DOHH2 (cell line): ENCODE data around the gene CHMP1B.
"Not testable (repeated sequence)": the region's sequence is repeated elsewhere in the genome, so short reads cannot be mapped to it uniquely, and the experiment has no call there.

Experiments
- H3F3A ChIP-seq: fragments of 200-600 bp; sonication (generic), shearing (Covaris generic); 2 replicates; pipeline ENCODE4 v1.6.0; 2016; ENCODE audit warnings: antibody characterized with exemption, mild to moderate bottlenecking; ENCODE audit not compliant: control insufficient read depth, insufficient read depth
- H3K27ac ChIP-seq: fragments of 200-600 bp; sonication (generic); 2 replicates; pipeline ENCODE4 v1.5.1; 2014; ENCODE audit warnings: low read depth, mild to moderate bottlenecking, low read length, moderate library complexity
- H3K27me3 ChIP-seq: fragments of 200-600 bp; sonication (generic); 2 replicates; pipeline ENCODE4 v1.6.1; 2014; ENCODE audit warnings: mild to moderate bottlenecking, low read length, mixed read lengths; ENCODE audit not compliant: control insufficient read depth
- H3K36me3 ChIP-seq: fragments of 200-600 bp; sonication (generic); 2 replicates; pipeline ENCODE4 v1.6.1; 2014; ENCODE audit warnings: mild to moderate bottlenecking, low read length, moderate library complexity, mixed read lengths; ENCODE audit not compliant: control insufficient read depth
- H3K4me1 ChIP-seq: fragments of 200-600 bp; sonication (generic); 2 replicates; pipeline ENCODE4 v1.6.1; 2014; ENCODE audit warnings: mild to moderate bottlenecking, low read length, mixed read lengths; ENCODE audit not compliant: control insufficient read depth
- H3K4me2 ChIP-seq: fragments of 200-600 bp; sonication (generic); 2 replicates; pipeline ENCODE4 v1.6.0; 2014; ENCODE audit warnings: mild to moderate bottlenecking, low read length, moderate library complexity
- H3K4me3 ChIP-seq: fragments of 200-600 bp; sonication (generic); 2 replicates; pipeline ENCODE4 v1.5.1; 2014; ENCODE audit warnings: mild to moderate bottlenecking, low read length, mixed read lengths
- H3K79me2 ChIP-seq: fragments of 200-600 bp; sonication (generic); 2 replicates; pipeline ENCODE4 v1.6.1; 2014; ENCODE audit warnings: mild to moderate bottlenecking, low read length, mixed read lengths; ENCODE audit not compliant: control insufficient read depth
- H3K9me2 ChIP-seq: fragments of 200-600 bp; sonication (generic); replicated peaks from 2 replicates; pipeline ENCODE4 v1.6.1; 2014; ENCODE audit warnings: mild to moderate bottlenecking, low read length, mixed read lengths; ENCODE audit not compliant: control insufficient read depth
- H3K9me3 ChIP-seq: fragments of 200-600 bp; sonication (generic); 2 replicates; pipeline ENCODE4 v1.6.1; 2014; ENCODE audit warnings: antibody characterized with exemption, low read length, mixed read lengths; ENCODE audit not compliant: control insufficient read depth, insufficient read depth
- H4K20me1 ChIP-seq: fragments of 200-600 bp; sonication (generic); 2 replicates; pipeline ENCODE4 v1.6.0; 2014; ENCODE audit warnings: low read depth, mild to moderate bottlenecking, antibody characterized with exemption, low read length, moderate library complexity; ENCODE audit not compliant: control insufficient read depth, insufficient read depth
- EZH2phosphoT487 ChIP-seq: fragments of 200-600 bp; sonication (generic); IDR thresholded peaks from 2 replicates; pipeline ENCODE4 v1.6.1; 2017; ENCODE audit warnings: borderline replicate concordance, mild to moderate bottlenecking, antibody characterized with exemption, low read length, moderate library complexity, mixed read lengths
- TF ChIP-seq, protein P1 (sequence below): fragments of 200-600 bp; sonication (generic); IDR thresholded peaks from one replicate; pipeline ENCODE4 v1.5.1; 2014; ENCODE audit warnings: antibody characterized with exemption, mild to moderate bottlenecking, low read depth, low read length; ENCODE audit not compliant: poor library complexity, severe bottlenecking

The CHMP1B gene

DNA sequence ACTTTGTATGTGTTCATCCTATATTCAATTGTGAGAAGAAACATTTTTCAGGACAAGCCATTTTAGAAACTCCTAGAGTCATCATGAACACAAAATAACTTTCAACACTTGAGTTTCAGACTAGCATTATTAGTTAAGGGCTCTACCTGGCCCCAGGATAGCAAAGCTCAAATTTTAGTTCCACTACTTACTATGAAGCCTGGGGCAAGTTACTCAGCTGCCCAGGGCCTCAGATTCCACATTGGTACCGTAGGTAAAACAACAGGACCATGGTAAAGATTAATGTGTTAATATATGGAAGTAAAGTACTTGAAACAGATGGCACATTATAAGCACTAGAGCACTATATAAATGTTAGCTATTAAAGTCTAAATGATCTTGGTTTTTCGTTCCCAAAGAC, 37.5 kb downstream of the CHMP1B start:
- no peak overlapping the region for H3K4me3 ChIP-seq
- no peaks in the 10 kb centered on the region for H3K9me3 ChIP-seq
- H3K4me2 ChIP-seq: no peak overlapping the region
- no peaks in the 10 kb centered on the region for H3K27me3 ChIP-seq
- H3F3A ChIP-seq: no peaks in the 10 kb centered on the region
- no peaks in the 10 kb centered on the region for H3K79me2 ChIP-seq
- H3K9me2 ChIP-seq: no peaks in the 10 kb centered on the region
- peaks cover 15% of the 10 kb centered on the region for H3K4me1 ChIP-seq
- H4K20me1 ChIP-seq: no peaks in the 10 kb centered on the region
- peaks cover 66% of the 10 kb centered on the region for H3K36me3 ChIP-seq
- H3K27ac ChIP-seq: no peak overlapping the region
- TF ChIP-seq EZH2phosphoT487: no peak
- TF ChIP-seq, protein P1, sequence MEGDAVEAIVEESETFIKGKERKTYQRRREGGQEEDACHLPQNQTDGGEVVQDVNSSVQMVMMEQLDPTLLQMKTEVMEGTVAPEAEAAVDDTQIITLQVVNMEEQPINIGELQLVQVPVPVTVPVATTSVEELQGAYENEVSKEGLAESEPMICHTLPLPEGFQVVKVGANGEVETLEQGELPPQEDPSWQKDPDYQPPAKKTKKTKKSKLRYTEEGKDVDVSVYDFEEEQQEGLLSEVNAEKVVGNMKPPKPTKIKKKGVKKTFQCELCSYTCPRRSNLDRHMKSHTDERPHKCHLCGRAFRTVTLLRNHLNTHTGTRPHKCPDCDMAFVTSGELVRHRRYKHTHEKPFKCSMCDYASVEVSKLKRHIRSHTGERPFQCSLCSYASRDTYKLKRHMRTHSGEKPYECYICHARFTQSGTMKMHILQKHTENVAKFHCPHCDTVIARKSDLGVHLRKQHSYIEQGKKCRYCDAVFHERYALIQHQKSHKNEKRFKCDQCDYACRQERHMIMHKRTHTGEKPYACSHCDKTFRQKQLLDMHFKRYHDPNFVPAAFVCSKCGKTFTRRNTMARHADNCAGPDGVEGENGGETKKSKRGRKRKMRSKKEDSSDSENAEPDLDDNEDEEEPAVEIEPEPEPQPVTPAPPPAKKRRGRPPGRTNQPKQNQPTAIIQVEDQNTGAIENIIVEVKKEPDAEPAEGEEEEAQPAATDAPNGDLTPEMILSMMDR: no peak

DNA sequence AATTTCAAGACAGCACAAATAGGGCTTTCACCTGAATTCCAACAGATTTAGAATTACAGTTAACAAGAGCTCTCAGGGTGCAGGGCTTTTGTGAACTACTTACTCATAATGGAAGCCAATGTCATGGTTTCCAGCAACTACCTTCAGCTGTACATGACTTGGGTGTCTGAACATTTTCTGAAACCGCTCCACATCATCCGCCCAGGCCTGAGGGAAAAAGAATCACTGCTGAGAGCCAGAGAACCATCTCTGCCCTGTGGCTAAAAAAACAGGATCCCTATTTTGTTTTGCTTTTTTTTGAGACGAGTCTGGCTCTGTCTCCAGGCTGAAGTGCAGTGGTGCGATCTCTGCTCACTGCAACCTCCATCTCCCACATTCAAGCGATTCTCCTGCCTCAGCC, 38.1 kb downstream of the CHMP1B start:
- H3K27ac ChIP-seq: no peak overlapping the region
- no peaks in the 10 kb centered on the region for H3K27me3 ChIP-seq
- no peaks in the 10 kb centered on the region for H3K9me2 ChIP-seq
- H3K4me2 ChIP-seq: no peak overlapping the region
- peaks cover 14% of the 10 kb centered on the region for H3K4me1 ChIP-seq
- peaks cover 61% of the 10 kb centered on the region for H3K36me3 ChIP-seq
- no peaks in the 10 kb centered on the region for H3K79me2 ChIP-seq
- H3F3A ChIP-seq: no peaks in the 10 kb centered on the region
- no peaks in the 10 kb centered on the region for H4K20me1 ChIP-seq
- H3K9me3 ChIP-seq: no peaks in the 10 kb centered on the region
- TF ChIP-seq, protein P1: no peak
- TF ChIP-seq EZH2phosphoT487: no peak
- H3K4me3 ChIP-seq: no peak overlapping the region

DNA sequence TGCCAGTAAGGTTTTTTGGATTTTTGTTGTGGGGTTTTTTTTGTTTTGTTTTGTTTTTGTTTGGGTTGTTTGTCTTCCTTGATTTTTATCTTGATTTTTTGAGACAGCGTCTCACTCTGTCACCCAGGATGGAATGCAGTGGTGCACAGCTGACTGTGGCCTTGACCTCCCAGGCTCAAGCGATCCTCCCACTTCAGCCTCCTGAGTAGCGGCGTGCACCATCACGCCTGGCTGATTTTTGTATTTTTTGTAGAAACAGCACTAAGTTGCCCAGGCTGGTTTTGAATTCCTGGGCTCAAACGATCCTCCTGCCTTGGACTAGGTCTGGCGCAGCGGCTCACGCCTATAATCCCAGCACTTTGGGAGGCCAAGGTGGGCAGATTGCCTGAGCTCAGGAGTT, 40.5 kb downstream of the CHMP1B start:
- Histone ChIP-seq H3K27me3 (no peaks in the 10 kb centered on the region), H3K27ac (no peak overlapping the region), H3K36me3 (peaks cover 45% of the 10 kb centered on the region), H3K79me2 (no peaks in the 10 kb centered on the region), H4K20me1 (no peaks in the 10 kb centered on the region), H3K9me2 (no peaks in the 10 kb centered on the region), H3F3A (no peaks in the 10 kb centered on the region), H3K4me1 (peaks cover 8% of the 10 kb centered on the region), H3K4me2 (no peak overlapping the region), H3K4me3 (no peak overlapping the region), H3K9me3 (no peaks in the 10 kb centered on the region)
- TF ChIP-seq, protein P1: no peak
- TF ChIP-seq EZH2phosphoT487: no peak

DNA sequence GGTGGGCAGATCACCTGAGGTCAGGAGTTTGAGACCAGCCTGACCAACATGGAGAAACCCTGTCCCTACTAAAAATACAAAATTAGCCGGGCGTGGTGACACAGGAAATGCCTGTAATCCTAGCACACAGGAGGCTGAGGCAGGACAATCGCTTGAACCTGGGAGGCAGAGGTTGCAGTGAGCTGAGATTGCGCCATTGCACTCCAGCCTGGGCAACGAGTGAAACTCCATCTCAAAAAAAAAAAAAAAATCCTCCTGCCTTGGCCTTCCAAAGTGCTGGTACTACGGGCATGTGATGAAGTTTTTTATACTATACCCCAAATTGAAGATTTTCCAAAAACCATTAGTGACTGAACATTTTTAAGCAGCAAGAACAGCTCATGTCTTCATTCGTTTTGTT, 41.2 kb downstream of the CHMP1B start:
- H3K9me3 ChIP-seq, H3F3A ChIP-seq, H3K4me1 ChIP-seq, H3K4me2 ChIP-seq, H3K4me3 ChIP-seq, H3K27me3 ChIP-seq, H4K20me1 ChIP-seq, H3K79me2 ChIP-seq, H3K27ac ChIP-seq, H3K9me2 ChIP-seq: not testable (repeated sequence)
- peaks cover 42% of the 10 kb centered on the region for H3K36me3 ChIP-seq
